HUES64 (cell line): ENCODE measurements around the gene ZBTB43.
A peak's percentile ranks its signal among the peaks of the same experiment; 100 is the strongest.

ENCODE experiments used
- H3K27ac ChIP-seq: 2 replicates; pipeline ENCODE4 v1.7.0; 2013; ENCODE audit warnings: low read depth, low read length, inconsistent platforms
- H3K27me3 ChIP-seq: 2 replicates; pipeline ENCODE4 v1.6.1; 2013; ENCODE audit warnings: mild to moderate bottlenecking, low read length; ENCODE audit not compliant: insufficient read depth
- H3K36me3 ChIP-seq: 2 replicates; pipeline ENCODE4 v1.6.1; 2013; ENCODE audit warnings: mild to moderate bottlenecking, low read length; ENCODE audit not compliant: insufficient read depth
- H3K4me1 ChIP-seq: 2 replicates; pipeline ENCODE4 v1.6.1; 2013; ENCODE audit warnings: mild to moderate bottlenecking, low read length, moderate library complexity; ENCODE audit not compliant: insufficient read depth
- H3K4me3 ChIP-seq: 2 replicates; pipeline ENCODE4 v1.5.1; 2013; ENCODE audit warnings: mild to moderate bottlenecking, low read length, moderate library complexity
- H3K9ac ChIP-seq: 2 replicates; pipeline ENCODE4 v1.6.1; 2013; ENCODE audit warnings: mild to moderate bottlenecking, low read depth, low read length
- H3K9me3 ChIP-seq: 2 replicates; pipeline ENCODE4 v1.6.1; 2013; ENCODE audit warnings: low read depth, low read length; ENCODE audit not compliant: insufficient read depth
- WGBS: fragments of 150-250, 120-280 bp; methylation state at CpG from one replicate; pipeline ENCODE4 v1.1.7; 2013; ENCODE audit warnings: missing lambda C conversion rate; 5-methylcytosine and 5-hydroxymethylcytosine counted together

Gene ZBTB43

GRCh38 chr9:126860077-126860756, 55.4 kb downstream of the ZBTB43 start, which contains the start of gene ZBTB34:
Gene ZBTB34, plus strand, starts transcription at chr9:126860639. Its CDS starts 18,761 bp downstream, at chr9:126879400.
- H3K4me1 ChIP-seq = peaks cover 21% of the 10 kb centered on the region
- peaks cover 21% of the 10 kb centered on the region for H3K36me3 ChIP-seq
- under 1% methylated on average over 67 of the region's 67 CpGs for WGBS
- peak within 1 kb of the TSS; percentile 83 for H3K4me3 ChIP-seq
- peaks cover 9% of the 10 kb centered on the region; the same call in 1 of the 2 replicates for H3K27me3 ChIP-seq
- H3K9ac ChIP-seq = peak within 1 kb of the TSS; percentile 79
- H3K9me3 ChIP-seq = no peaks in the 10 kb centered on the region
- peak within 1 kb of the TSS; percentile 91; the same call in 1 of the 2 replicates for H3K27ac ChIP-seq

DNA sequence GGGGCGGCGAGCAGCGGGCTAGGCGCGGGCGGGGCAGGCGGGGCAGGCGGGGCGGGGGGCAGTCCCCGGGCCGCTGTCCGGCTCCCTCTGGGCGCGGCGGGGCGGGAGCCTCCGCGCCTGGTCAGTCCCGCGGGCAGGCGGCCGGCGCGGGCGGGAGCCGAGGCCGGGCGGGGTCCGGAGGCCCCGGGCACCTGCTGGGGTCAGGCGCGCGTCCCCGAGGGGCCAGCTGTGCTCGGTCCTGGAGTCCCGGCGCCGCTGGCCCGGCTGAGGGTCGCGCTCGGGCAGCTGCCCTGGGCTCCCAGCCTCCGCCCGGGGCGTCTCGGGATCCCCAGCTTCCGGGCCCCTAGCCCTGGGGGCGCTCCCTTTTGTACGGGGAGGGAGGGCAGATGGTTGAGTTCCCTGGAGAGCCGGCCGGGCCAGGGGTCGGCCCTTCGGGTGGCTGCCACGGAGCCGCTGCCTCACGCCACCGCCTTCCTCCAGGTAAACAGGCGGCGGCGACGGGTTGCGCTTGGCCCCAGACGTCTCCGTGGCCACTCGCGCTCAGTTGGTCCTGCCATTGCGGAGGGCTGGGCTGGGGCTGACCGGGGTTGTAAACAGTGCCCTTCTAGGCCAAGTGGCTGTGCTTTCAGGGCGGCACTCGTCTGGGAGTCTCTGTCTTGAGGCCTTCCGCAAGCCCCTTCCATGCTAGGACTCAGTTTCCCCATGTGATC, 56.1 kb downstream of the ZBTB43 start:
- WGBS = under 1% methylated on average over 71 of the region's 71 CpGs
- peak overlapping the region; percentile 69 for H3K9ac ChIP-seq
- H3K9me3 ChIP-seq = no peaks in the 10 kb centered on the region
- peak overlapping the region; percentile 55; the same call in 1 of the 2 replicates for H3K27ac ChIP-seq
- peaks cover 26% of the 10 kb centered on the region for H3K36me3 ChIP-seq
- peak overlapping the region; percentile 83 for H3K4me3 ChIP-seq
- peaks cover 9% of the 10 kb centered on the region; the same call in 1 of the 2 replicates for H3K27me3 ChIP-seq
- H3K4me1 ChIP-seq = peaks cover 21% of the 10 kb centered on the region

DNA sequence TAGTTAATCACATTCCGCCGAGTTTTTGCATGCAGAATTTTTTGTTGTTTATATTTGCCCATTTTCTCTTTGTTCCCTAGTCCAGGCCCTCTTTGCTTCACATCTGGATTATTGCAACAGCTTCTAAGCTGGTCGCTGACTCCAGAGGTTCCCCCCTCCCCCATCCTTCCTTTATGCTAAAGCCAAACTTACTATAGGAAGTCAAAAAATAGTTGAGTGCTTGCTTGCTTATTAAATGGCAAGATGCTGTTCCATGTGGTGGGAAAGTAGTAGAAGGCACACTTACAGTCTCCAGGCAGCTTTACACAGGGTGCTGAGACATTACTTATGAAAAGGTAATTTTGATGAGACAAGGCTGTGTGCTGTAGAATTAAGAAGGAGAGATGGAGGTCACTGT, 56.9 kb downstream of the ZBTB43 start:
- Histone ChIP-seq H3K9ac (no peak overlapping the region; the same call in 1 of the 2 replicates), H3K27ac (no peak overlapping the region), H3K36me3 (peaks cover 33% of the 10 kb centered on the region), H3K9me3 (no peaks in the 10 kb centered on the region), H3K27me3 (peaks cover 9% of the 10 kb centered on the region; the same call in 1 of the 2 replicates), H3K4me3 (peak overlapping the region; percentile 83), H3K4me1 (peaks cover 21% of the 10 kb centered on the region)
- WGBS = 31% methylated on average over 3 of the region's 3 CpGs

- no peak overlapping the region; the same call in 1 of the 2 replicates for H3K9ac ChIP-seq
- peaks cover 37% of the 10 kb centered on the region for H3K36me3 ChIP-seq
- H3K27ac ChIP-seq = no peak overlapping the region; the same call in 1 of the 2 replicates
- H3K27me3 ChIP-seq = peaks cover 9% of the 10 kb centered on the region; the same call in 1 of the 2 replicates
- peaks cover 21% of the 10 kb centered on the region for H3K4me1 ChIP-seq
- H3K4me3 ChIP-seq = peak overlapping the region; percentile 83
- H3K9me3 ChIP-seq = no peaks in the 10 kb centered on the region
- WGBS = 32% methylated on average over 11 of the region's 11 CpGs
Observed at GRCh38 chr9:126862104-126862761, 57.4 kb downstream of the ZBTB43 start.

DNA sequence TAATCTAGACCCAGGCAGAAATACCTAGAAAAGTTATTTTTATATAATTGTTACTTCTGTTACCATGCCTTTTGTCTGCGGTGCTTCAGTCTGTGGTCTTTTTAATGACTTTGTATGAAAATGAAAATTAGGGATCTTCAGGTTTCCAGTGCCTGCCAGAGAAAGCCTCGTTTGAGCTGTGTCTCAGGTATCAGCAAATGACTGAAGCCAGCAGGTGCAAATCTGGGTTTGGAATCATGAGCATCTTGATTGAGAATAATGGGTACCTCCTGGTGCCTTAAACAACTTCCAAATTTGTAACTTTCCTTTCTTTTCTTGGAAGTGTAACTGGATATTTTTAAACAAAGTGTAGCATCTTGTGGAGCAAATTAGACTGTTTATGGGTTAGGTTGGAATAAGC, 59.9 kb downstream of the ZBTB43 start:
- 91% methylated on average over 2 of the region's 2 CpGs for WGBS
- H3K27ac ChIP-seq = no peak overlapping the region
- no peak overlapping the region for H3K4me3 ChIP-seq
- H3K9ac ChIP-seq = no peak overlapping the region
- H3K9me3 ChIP-seq = no peaks in the 10 kb centered on the region
- H3K4me1 ChIP-seq = peaks cover 25% of the 10 kb centered on the region
- H3K27me3 ChIP-seq = no peaks in the 10 kb centered on the region
- H3K36me3 ChIP-seq = peaks cover 42% of the 10 kb centered on the region

- Histone ChIP-seq H3K4me1 (peaks cover 4% of the 10 kb centered on the region; the same call in 1 of the 2 replicates), H3K27me3 (no peaks in the 10 kb centered on the region), H3K27ac (no peak overlapping the region), H3K9ac (no peak overlapping the region), H3K36me3 (peaks cover 29% of the 10 kb centered on the region), H3K4me3 (no peak overlapping the region), H3K9me3 (no peaks in the 10 kb centered on the region)
- 90% methylated on average over 7 of the region's 7 CpGs for WGBS
Observed at GRCh38 chr9:126869368-126869767, 64.5 kb downstream of the ZBTB43 start.

DNA sequence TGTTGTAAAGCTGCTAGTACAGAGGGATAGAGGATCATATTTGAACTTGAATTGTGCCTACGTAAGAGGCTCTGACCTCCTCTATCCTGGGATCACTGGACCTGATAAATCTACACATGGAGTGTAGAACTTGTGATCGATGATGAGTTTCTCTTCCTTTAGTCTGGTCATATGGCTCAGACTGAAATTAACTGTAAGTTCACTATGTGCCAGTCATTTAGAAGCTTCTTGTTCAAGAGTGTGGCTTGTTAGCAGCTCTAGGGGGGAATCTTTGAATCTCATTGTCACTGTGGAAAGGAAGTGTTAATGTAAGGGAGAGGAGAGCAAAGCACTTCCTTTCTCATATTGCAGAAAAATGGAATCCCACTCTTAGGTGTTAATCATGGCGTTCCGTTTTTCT, 67.7 kb downstream of the ZBTB43 start:
- Histone ChIP-seq H3K4me3 (no peak overlapping the region), H3K9me3 (no peaks in the 10 kb centered on the region), H3K9ac (no peak overlapping the region), H3K27ac (no peak overlapping the region), H3K36me3 (peaks cover 5% of the 10 kb centered on the region; the same call in 1 of the 2 replicates), H3K4me1 (peaks cover 4% of the 10 kb centered on the region; the same call in 1 of the 2 replicates), H3K27me3 (no peaks in the 10 kb centered on the region)
- 95% methylated on average over 4 of the region's 4 CpGs for WGBS

DNA sequence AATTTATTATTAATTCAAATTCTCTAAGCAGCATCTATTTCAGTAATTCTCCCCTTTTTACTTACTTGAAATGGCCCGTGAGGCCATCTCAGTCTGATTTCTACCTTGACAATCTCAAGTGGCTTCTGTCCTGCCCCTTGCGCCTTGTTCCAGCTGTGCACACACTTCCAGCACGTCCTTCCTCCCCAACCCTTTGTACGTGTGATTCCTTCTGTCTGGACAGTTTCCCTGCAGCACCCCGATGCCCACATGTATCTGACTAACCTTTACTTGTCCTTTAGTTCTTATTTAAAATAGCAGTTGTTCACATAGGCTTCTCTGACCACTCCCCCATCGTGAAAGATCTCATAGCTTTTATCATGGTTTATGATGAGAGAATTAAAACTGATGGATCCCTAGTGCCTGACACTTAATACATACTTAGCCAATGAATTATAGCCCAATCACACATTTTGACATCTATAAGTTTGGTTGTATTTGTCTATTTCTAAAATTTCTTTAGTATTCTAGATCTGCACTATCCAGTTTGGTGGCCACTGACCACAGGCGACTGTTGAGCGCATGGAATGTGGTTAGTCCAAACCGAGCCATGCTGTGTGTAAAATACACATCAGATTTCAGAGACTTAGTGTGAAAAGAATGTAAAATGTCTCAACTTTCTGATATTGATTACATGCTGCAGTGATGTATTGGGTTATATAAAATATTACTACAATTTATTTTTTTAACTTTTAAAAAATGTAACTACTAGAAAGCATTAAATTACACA, 69.9 kb downstream of the ZBTB43 start:
- no peak overlapping the region for H3K4me3 ChIP-seq
- H3K36me3 ChIP-seq = peaks cover 8% of the 10 kb centered on the region
- H3K27ac ChIP-seq = no peak overlapping the region
- 93% methylated on average over 8 of the region's 9 CpGs for WGBS
- no peak overlapping the region for H3K9ac ChIP-seq
- H3K4me1 ChIP-seq = no peaks in the 10 kb centered on the region; the same call in 1 of the 2 replicates
- H3K9me3 ChIP-seq = no peaks in the 10 kb centered on the region
- H3K27me3 ChIP-seq = no peaks in the 10 kb centered on the region

DNA sequence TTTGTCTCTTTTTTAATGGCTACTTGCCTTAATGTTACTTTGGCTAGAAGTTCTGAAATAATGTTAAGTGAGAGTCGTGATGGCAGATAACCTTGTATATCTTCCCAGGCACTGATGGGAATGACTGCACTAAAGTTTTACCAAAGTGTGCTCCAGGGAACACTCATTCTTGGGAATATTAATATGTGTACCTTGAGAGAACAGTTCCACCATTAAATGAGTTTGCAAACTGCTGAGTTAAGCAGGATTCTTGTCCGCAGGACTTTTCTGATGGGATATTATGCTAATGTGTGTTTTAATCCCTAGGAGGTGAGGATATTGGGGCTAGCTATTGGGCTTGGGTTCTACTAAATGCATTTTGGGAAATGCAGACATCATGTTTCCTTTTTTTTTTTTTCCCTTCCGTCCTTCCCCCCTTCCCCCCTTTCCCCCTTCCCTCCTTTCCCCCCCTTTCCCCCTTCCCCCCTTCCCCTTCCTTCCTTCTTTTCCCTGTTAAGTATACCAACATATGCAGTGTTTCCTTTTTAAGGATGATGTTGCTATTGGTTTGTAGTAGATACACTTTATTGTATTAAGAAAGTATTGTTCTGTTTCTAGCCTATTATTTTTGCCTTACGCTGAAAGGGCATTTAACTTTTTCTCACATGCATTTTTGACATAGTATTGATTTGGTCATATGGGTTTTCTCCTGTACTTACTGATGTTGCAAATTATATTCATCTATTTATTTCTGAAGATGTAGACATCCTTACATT, 71.1 kb downstream of the ZBTB43 start:
- H3K9ac ChIP-seq = no peak overlapping the region
- no peaks in the 10 kb centered on the region; the same call in 1 of the 2 replicates for H3K4me1 ChIP-seq
- no peak overlapping the region for H3K4me3 ChIP-seq
- peaks cover 20% of the 10 kb centered on the region for H3K36me3 ChIP-seq
- WGBS = 95% methylated on average over 2 of the region's 4 CpGs
- H3K27ac ChIP-seq = no peak overlapping the region
- H3K27me3 ChIP-seq = no peaks in the 10 kb centered on the region
- no peaks in the 10 kb centered on the region for H3K9me3 ChIP-seq

DNA sequence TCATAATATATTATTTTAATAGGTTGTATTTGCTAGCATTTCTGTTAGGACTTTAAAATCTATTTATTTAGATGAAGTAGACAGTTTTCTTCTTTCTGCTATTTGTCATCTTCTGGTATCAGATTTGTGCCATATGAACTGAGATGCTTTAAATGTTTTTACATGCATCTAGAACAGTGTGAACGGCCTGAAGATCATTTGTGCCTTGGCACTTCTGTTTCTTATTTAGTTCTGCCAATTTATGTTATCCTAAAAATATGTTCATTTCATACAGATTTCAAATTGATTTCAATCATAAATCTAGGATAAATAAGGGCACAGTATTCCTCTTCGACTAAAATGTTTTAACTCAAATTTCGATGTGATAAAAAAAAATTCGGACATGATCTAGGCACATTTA, 71.7 kb downstream of the ZBTB43 start:
- H3K9ac ChIP-seq = no peak overlapping the region
- WGBS = 97% methylated on average over 4 of the region's 4 CpGs
- H3K27ac ChIP-seq = no peak overlapping the region
- H3K27me3 ChIP-seq = no peaks in the 10 kb centered on the region
- no peaks in the 10 kb centered on the region; the same call in 1 of the 2 replicates for H3K4me1 ChIP-seq
- no peak overlapping the region for H3K4me3 ChIP-seq
- H3K9me3 ChIP-seq = no peaks in the 10 kb centered on the region
- peaks cover 25% of the 10 kb centered on the region for H3K36me3 ChIP-seq
